SK-N-SH treated with all-trans-retinoic acid at 6 μM for 48 hours (cell line): ENCODE data around the gene TNPO2.
"Not testable (repeated sequence)": the region's sequence is repeated elsewhere in the genome, so short reads cannot be mapped to it uniquely, and the experiment has no call there.

Experiments
- BACH2 ChIP-seq: fragments of 250-450 bp; sonication (Bioruptor Pico); IDR thresholded peaks from 2 replicates; pipeline ENCODE4 v1.9.0; 2021; ENCODE audit warnings: mild to moderate bottlenecking, borderline replicate concordance
- OSR1 ChIP-seq: fragments of 250-450 bp; sonication (Bioruptor Pico); IDR thresholded peaks from 2 replicates; pipeline ENCODE4 v1.8.0; 2022; ENCODE audit warnings: moderate library complexity, mild to moderate bottlenecking, inconsistent platforms
- TCF4 ChIP-seq: fragments of 250-450 bp; sonication (Bioruptor Pico); IDR thresholded peaks from 2 replicates; pipeline ENCODE4 v1.8.0; 2021; ENCODE audit warnings: mild to moderate bottlenecking, moderate library complexity, borderline replicate concordance
- TOX ChIP-seq: fragments of 250-450 bp; sonication (Bioruptor Pico); IDR thresholded peaks from 2 replicates; pipeline ENCODE4 v1.8.0; 2021; ENCODE audit warnings: mild to moderate bottlenecking, moderate library complexity, borderline replicate concordance
- ZNF70 ChIP-seq: fragments of 450-650 bp; formaldehyde crosslinking; IDR thresholded peaks from 2 replicates; pipeline ENCODE4 v1.5.0; 2020; ENCODE audit warnings: mild to moderate bottlenecking, moderate library complexity
- TF ChIP-seq, protein P1 (sequence below): fragments of 250-450 bp; sonication (Bioruptor Pico); IDR thresholded peaks from 2 replicates; pipeline ENCODE4 v1.5.1; 2021; ENCODE audit warnings: mild to moderate bottlenecking, moderate library complexity

DNA sequence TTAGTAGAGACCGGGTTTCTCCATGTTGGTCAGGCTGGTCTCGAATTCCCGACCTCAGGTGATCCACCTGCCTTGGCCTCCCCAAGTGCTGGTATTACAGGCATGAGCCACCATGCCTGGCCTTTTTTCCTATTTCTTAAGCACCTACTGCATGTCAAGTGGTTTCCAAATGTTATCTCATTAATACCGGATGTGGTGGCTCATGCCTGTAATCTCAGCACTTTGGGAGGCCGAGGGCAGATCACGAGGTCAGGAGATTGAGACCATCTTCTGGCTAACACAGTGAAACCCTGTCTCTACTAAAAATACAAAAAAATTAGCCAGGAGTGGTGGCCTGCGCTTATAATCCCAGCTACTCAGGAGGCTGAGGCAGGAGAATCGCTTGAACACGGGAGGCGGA is 1.9 kb upstream of the TNPO2 start:
- not testable (repeated sequence) for TF ChIP-seq ZNF70; OSR1 (CRISPR knock-in tag); BACH2 (CRISPR knock-in tag); TOX (CRISPR knock-in tag); TCF4 (CRISPR knock-in tag)
- TF ChIP-seq, protein P1, sequence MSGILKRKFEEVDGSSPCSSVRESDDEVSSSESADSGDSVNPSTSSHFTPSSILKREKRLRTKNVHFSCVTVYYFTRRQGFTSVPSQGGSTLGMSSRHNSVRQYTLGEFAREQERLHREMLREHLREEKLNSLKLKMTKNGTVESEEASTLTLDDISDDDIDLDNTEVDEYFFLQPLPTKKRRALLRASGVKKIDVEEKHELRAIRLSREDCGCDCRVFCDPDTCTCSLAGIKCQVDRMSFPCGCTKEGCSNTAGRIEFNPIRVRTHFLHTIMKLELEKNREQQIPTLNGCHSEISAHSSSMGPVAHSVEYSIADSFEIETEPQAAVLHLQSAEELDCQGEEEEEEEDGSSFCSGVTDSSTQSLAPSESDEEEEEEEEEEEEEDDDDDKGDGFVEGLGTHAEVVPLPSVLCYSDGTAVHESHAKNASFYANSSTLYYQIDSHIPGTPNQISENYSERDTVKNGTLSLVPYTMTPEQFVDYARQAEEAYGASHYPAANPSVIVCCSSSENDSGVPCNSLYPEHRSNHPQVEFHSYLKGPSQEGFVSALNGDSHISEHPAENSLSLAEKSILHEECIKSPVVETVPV (CRISPR knock-in tag), result not testable (repeated sequence)
